GM12873 (cell line): ENCODE measurements around the gene ZNF775.

ENCODE experiments used
- CTCF ChIP-seq: IDR thresholded peaks from 2 replicates; pipeline ENCODE4 v1.5.1; 2012; ENCODE audit warnings: low read depth, mild to moderate bottlenecking, moderate library complexity, low read length, control low read depth; ENCODE audit not compliant: insufficient read depth; ENCODE audit errors: missing control alignments

ZNF775 gene

GRCh38 chr7:150371131-150371995, 7.8 kb upstream of the ZNF775 start:
- TF ChIP-seq CTCF: no peak

GRCh38 chr7:150371996-150372270, 7.2 kb upstream of the ZNF775 start:
- no peak for TF ChIP-seq CTCF

DNA sequence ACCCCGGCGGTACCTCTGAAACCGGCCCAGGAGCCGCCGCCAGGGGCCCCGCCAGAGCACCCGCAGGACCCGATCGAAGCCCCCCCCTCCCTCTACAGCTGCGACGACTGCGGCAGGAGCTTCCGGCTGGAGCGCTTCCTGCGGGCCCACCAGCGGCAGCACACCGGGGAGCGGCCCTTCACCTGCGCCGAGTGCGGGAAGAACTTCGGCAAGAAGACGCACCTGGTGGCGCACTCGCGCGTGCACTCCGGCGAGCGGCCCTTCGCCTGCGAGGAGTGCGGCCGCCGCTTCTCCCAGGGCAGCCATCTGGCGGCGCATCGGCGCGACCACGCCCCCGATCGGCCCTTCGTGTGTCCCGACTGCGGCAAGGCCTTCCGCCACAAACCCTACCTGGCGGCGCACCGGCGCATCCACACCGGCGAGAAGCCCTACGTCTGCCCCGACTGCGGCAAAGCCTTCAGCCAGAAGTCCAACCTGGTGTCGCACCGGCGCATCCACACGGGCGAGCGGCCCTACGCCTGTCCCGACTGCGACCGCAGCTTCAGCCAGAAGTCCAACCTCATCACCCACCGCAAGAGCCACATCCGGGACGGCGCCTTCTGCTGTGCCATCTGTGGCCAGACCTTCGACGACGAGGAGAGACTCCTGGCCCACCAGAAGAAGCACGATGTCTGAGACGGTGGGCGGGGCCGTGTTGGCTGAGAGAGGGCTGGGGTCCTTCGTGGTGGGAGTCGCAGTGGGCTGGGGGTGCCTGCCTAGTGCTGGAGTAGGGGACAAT, 6.7 kb upstream of the ZNF775 start:
- TF ChIP-seq CTCF: no peak

DNA sequence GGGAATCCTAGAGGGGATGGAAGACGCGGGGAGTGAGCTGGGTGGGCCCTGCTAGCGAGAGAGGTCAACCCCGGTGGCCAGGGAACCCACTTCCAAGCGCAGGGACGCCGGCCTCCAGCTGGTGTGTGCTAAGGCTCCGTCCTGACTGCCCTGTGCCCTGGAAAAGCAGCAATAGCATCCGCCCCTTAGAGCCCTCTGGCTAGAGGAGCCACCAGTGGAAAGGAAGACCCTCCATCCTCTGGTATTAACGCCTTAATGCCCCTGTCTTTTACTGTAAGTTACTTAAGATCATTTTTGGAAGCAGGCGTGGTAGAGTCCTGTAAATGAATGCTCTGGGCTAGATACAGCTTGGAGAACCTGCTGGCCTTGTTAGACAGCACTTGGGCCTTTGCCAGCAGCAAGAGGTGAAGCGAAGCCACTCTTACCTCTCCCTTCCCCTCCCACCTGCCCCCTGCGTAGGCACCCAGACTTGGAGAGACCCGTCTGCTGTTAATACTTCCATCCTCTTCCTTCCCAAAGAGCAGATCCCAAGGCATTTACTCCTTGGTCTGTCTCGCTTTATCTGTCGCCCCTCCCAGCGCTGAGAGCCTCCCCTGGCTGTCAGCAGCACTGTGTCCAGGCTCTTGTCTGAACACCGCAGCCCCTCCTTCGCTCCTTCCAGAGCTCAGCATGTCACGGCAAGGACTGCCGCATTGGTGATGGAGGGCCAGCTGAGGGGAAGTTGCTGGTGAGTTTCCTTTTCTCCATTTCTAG, 5.9 kb upstream of the ZNF775 start:
- no peak for TF ChIP-seq CTCF

DNA sequence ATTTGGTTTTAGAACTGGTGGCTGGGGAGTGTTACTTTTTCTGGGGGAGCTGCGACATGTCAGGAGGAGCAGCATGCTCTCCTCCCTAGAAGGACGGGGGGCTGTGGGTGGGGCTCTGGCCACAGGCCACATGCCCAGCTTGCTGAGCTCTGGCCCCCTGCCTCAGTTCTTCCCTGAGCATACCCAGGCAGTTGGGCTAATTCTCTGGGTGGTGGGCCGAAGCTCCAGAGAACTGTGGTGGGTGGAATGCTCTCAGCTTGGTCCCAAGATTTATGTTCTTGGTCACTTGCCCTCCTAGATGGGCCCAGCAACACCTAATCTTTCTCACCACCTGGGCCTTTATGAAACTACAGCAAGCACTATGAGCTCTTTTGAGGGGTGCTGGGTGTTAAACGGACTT, 5.1 kb upstream of the ZNF775 start:
- no peak for TF ChIP-seq CTCF

- no peak for TF ChIP-seq CTCF
These were observed 4.7 kb upstream of the ZNF775 start for GRCh38 chr7:150374472-150374871.
